Caco-2 (cell line): ENCODE results near the gene APLF. TPM values are rescaled to one million over a fixed set of nuclear protein-coding genes. Genes with fewer than 3 reads are reported as not detected.

Experiments used
- BruUV-seq: library from RNA; stranded (reverse); fragments of 400-500 nt; replicated peaks from 2 replicates; lab custom pipeline; 2021; lab: Mats Ljungman, UMichigan
- CTCF ChIA-PET: fragments of 300-600 bp; sonication (Branson Sonifier 250); formaldehyde crosslinking; loops from one replicate; lab custom pipeline; 2022; ENCODE audit warnings: antibody characterized with exemption; lab: Charles Lee
- POLR2A ChIA-PET: fragments of 300-600 bp; sonication (Branson Sonifier 250); formaldehyde crosslinking; loops from one replicate; lab custom pipeline; 2022; ENCODE audit warnings: antibody characterized with exemption; lab: Charles Lee
- DNase-seq, 2 experiments: peaks; one replicate each; pipeline versions ENCODE4 v3.0.0 to v3.0.0-alpha.2; 2020 to 2022
- H3K27me3 ChIP-seq: replicated peaks from 2 replicates; pipeline ENCODE4 v1.6.0; 2011; ENCODE audit warnings: low read length; ENCODE audit not compliant: control insufficient read depth, insufficient read depth
- H3K36me3 ChIP-seq: 2 replicates; pipeline ENCODE4 v1.5.1; 2011; ENCODE audit warnings: low read length; ENCODE audit not compliant: control insufficient read depth, insufficient read depth
- H3K4me1 ChIP-seq: fragments of 250-450 bp; sonication (Bioruptor Pico); 2 replicates; pipeline ENCODE4 v1.5.1; 2020; ENCODE audit warnings: mild to moderate bottlenecking
- H3K4me3 ChIP-seq: 2 replicates; pipeline ENCODE4 v1.5.1; 2011; ENCODE audit warnings: low read depth, mild to moderate bottlenecking, control low read depth, low read length
- H3K9me3 ChIP-seq: fragments of 250-450 bp; sonication (Bioruptor Pico); 2 replicates; pipeline ENCODE4 v1.5.1; 2020; ENCODE audit warnings: mild to moderate bottlenecking, moderate library complexity
- H3K27ac Mint-ChIP-seq: one replicate; pipeline ENCODE4 v1.8.0; 2022; ENCODE audit warnings: mixed read lengths; ENCODE audit not compliant: unreplicated experiment
- H3K27me3 Mint-ChIP-seq: one replicate; pipeline ENCODE4 v1.8.0; 2022; ENCODE audit warnings: mixed read lengths; ENCODE audit not compliant: insufficient read depth, unreplicated experiment
- H3K36me3 Mint-ChIP-seq: one replicate; pipeline ENCODE4 v1.8.0; 2022; ENCODE audit warnings: mild to moderate bottlenecking, mixed read lengths; ENCODE audit not compliant: insufficient read depth, unreplicated experiment
- H3K4me1 Mint-ChIP-seq: one replicate; pipeline ENCODE4 v1.8.0; 2022; ENCODE audit warnings: low read depth, mixed read lengths; ENCODE audit not compliant: unreplicated experiment
- H3K4me3 Mint-ChIP-seq: one replicate; pipeline ENCODE4 v1.8.0; 2022; ENCODE audit warnings: mild to moderate bottlenecking, moderate library complexity, mixed read lengths; ENCODE audit not compliant: unreplicated experiment
- H3K9me3 Mint-ChIP-seq: one replicate; pipeline ENCODE4 v1.8.0; 2022; ENCODE audit warnings: mixed read lengths; ENCODE audit not compliant: unreplicated experiment
- intact Hi-C: fragments of 100-400 bp; cut with micrococcal nuclease; formaldehyde crosslinking; loops from one replicate; pipeline ENCODE4 v1.10.0; 2022; ENCODE audit not compliant: unreplicated experiment
- total RNA-seq: library from RNA; stranded (reverse); gene quantifications from 2 replicates; pipeline ENCODE4 v1.2.3, GENCODE V29; 2022
- TF ChIP-seq, protein P1 (sequence below), 2 experiments: fragments of 200-600 bp in 1 of 2; IDR thresholded peaks; 1 replicate in 1 of 2; 2 replicates in 1 of 2; pipeline versions ENCODE4 v1.5.1 to v1.8.0; 2011 to 2022; ENCODE audit warnings: antibody characterized with exemption in 1 of 2, control low read depth in 1 of 2, inconsistent platforms in 1 of 2, low read depth in 1 of 2, low read length in 1 of 2, mild to moderate bottlenecking in 1 of 2, moderate library complexity in 1 of 2; ENCODE audit not compliant: insufficient read depth in 1 of 2, severe bottlenecking in 1 of 2, unreplicated experiment in 1 of 2

The APLF gene
- total RNA-seq, 1 experiment from 2014 or later = 3.9 TPM

DNA sequence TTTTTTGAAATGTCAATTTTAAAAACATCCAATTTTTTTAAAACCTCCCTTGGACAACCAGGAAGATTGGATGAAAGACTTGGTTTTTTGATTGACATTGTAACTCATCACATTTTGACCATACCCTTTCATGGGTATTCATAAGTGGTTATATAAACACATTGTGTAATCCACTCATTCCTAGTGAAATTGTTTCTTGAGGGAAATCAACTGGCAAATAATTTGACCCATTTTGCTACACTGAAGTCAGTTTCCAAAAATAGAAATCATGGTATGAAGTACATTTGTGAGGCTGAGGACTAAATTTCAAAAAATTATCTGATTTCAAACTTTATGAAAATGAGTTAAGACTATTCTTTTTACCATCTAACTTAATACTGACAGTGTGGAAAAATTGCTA lies 31.8 kb upstream of the APLF start:
- Mint-ChIP-seq H3K4me3 (no peak overlapping the region), H3K9me3 (no peaks in the 10 kb centered on the region), H3K36me3 (no peaks in the 10 kb centered on the region), H3K4me1 (peaks cover 8% of the 10 kb centered on the region), H3K27ac (no peak overlapping the region), H3K27me3 (no peaks in the 10 kb centered on the region)
- Histone ChIP-seq H3K4me1 (peaks cover 8% of the 10 kb centered on the region), H3K9me3 (0 out of 2 replicates have a peak, but pooled peaks cover 3% of the 10 kb centered on the region), H3K36me3 (no peaks in the 10 kb centered on the region), H3K4me3 (no peak overlapping the region), H3K27me3 (no peaks in the 10 kb centered on the region)
- BruUV-seq = no TSS peak
- TF ChIP-seq, protein P1, sequence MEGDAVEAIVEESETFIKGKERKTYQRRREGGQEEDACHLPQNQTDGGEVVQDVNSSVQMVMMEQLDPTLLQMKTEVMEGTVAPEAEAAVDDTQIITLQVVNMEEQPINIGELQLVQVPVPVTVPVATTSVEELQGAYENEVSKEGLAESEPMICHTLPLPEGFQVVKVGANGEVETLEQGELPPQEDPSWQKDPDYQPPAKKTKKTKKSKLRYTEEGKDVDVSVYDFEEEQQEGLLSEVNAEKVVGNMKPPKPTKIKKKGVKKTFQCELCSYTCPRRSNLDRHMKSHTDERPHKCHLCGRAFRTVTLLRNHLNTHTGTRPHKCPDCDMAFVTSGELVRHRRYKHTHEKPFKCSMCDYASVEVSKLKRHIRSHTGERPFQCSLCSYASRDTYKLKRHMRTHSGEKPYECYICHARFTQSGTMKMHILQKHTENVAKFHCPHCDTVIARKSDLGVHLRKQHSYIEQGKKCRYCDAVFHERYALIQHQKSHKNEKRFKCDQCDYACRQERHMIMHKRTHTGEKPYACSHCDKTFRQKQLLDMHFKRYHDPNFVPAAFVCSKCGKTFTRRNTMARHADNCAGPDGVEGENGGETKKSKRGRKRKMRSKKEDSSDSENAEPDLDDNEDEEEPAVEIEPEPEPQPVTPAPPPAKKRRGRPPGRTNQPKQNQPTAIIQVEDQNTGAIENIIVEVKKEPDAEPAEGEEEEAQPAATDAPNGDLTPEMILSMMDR (IDR thresholded peaks at IDR 0.05; ENCODE audit: insufficient read depth in 1 of 2, low read depth in 1 of 2, low read length in 1 of 2, severe bottlenecking in 1 of 2, unreplicated experiment in 1 of 2) = no peak
- POLR2A ChIA-PET = no interaction called here
- CTCF ChIA-PET = no interaction called here
- intact Hi-C loops = no loop called here
- DNase-seq = no peak

DNA sequence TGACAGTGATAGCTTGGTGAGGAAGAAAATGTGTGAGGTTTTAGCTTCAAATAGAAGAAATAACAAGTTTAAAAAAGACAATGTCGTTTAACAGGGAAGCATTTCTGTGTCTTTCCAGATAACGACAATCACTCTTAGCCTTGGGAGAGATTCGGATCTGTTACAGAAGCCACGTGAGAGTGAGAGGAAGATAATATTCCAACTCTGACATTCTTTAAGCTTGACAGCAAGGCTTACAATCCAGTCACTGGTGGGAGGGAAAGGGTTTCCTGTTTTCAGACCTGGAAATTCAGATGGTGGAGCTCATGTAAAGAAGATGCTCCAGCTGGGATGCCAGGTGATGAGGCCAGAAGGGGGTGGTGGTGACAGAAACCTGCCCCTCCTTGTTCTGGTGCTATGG lies 31.1 kb upstream of the APLF start:
- H3K27me3 Mint-ChIP-seq = no peaks in the 10 kb centered on the region
- POLR2A ChIA-PET = no interaction called here
- CTCF ChIA-PET = no interaction called here
- TF ChIP-seq, protein P1 (IDR thresholded peaks at IDR 0.05; ENCODE audit: insufficient read depth in 1 of 2, low read depth in 1 of 2, low read length in 1 of 2, severe bottlenecking in 1 of 2, unreplicated experiment in 1 of 2) = no peak
- no peaks in the 10 kb centered on the region for H3K36me3 Mint-ChIP-seq
- no peaks in the 10 kb centered on the region for H3K9me3 Mint-ChIP-seq
- no peaks in the 10 kb centered on the region for H3K27me3 ChIP-seq
- BruUV-seq = no TSS peak
- no peaks in the 10 kb centered on the region for H3K36me3 ChIP-seq
- no peak for DNase-seq
- peaks cover 11% of the 10 kb centered on the region for H3K4me1 Mint-ChIP-seq
- H3K4me3 Mint-ChIP-seq = no peak overlapping the region
- H3K4me3 ChIP-seq = no peak overlapping the region
- H3K27ac Mint-ChIP-seq = no peak overlapping the region
- peaks cover 15% of the 10 kb centered on the region for H3K4me1 ChIP-seq
- 0 out of 2 replicates have a peak, but pooled peaks cover 3% of the 10 kb centered on the region for H3K9me3 ChIP-seq
- intact Hi-C loops = no loop called here

DNA sequence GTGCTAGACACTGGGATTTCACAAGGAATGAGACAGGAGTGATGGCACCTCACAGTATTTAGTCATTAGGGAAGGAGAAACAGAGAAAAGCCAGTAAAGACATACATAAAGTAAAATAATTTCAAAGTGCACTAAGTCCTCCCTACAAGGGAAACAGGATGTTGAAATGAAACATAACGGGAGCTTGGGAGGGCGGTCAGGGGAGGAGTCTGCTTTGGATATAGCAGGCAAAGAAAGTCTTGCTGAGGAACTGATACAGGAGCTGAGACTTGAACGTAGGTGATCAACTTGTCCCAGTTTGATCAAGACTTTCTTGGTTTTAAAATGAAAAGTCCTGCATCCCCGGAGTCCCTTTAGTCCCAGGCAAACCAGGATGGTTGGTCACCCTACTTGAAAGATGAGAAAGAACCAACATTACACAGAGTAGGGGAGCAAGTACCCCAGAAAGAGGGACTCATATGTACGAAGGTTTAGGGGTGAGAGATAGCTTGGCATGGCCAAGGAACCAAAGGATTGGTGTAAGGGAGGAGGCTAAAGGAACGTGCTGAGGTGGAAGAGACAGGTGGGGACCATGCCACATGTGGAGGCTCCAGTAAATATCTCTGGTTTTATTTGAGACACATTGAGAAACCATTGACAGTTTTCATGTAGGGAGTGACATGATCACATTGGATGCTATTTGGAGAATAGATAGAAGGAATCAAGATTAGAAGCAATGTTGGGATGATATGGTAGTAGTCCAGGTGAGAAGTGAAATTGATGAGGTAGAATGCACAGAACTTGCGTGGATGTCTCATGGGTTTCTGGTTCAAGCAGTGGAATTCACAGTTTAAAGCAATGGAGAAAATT lies 28.7 kb upstream of the APLF start:
- no peak overlapping the region for H3K27ac Mint-ChIP-seq
- no peaks in the 10 kb centered on the region for H3K36me3 ChIP-seq
- H3K27me3 Mint-ChIP-seq = peaks cover 3% of the 10 kb centered on the region
- ChIA-PET CTCF (no interaction called here), POLR2A (no interaction called here)
- no peak for DNase-seq
- H3K9me3 ChIP-seq = 0 out of 2 replicates have a peak, but pooled peaks cover 3% of the 10 kb centered on the region
- no peak overlapping the region for H3K4me3 Mint-ChIP-seq
- intact Hi-C loops = no loop called here
- H3K27me3 ChIP-seq = no peaks in the 10 kb centered on the region
- H3K36me3 Mint-ChIP-seq = no peaks in the 10 kb centered on the region
- TF ChIP-seq, protein P1 (IDR thresholded peaks at IDR 0.05; ENCODE audit: insufficient read depth in 1 of 2, low read depth in 1 of 2, low read length in 1 of 2, severe bottlenecking in 1 of 2, unreplicated experiment in 1 of 2) = no peak
- H3K9me3 Mint-ChIP-seq = no peaks in the 10 kb centered on the region
- H3K4me1 Mint-ChIP-seq = peaks cover 11% of the 10 kb centered on the region
- BruUV-seq = no TSS peak
- H3K4me1 ChIP-seq = peaks cover 16% of the 10 kb centered on the region
- H3K4me3 ChIP-seq = no peak overlapping the region
